Measurements from ENCODE around the gene EIF3K. TPM values are rescaled to one million over a fixed set of nuclear protein-coding genes. Genes with fewer than 3 reads are reported as not detected.
A peak's percentile ranks its signal among the peaks of the same experiment; 100 is the strongest.

The EIF3K gene
- total and polyA plus RNA-seq, 2 of the 13 experiments (the other 11 are each of a cell fraction or from before 2014, with no cell fraction given): 179 to 258 TPM

- 93% methylated on average over 16 of the region's 16 CpGs for WGBS (ENCODE audit: low lambda C conversion rate)
- Histone ChIP-seq H3K27ac (ENCODE audit: extremely low read length, insufficient read depth, low read length) (peak overlapping the region; percentile 12), H3K27me3 (ENCODE audit: control insufficient read depth in 1 of 2, insufficient read depth in 2 of 2, low read length in 2 of 2) (no peaks in the 10 kb centered on the region), H3K4me1 (ENCODE audit: insufficient read depth, low read length) (peaks cover 87% of the 10 kb centered on the region), H4K20me1 (ENCODE audit: insufficient read depth, low read length) (peaks cover 69% of the 10 kb centered on the region), H3K36me3 (replicated peaks in 1 of 2; ENCODE audit: control insufficient read depth in 1 of 2, insufficient read depth in 2 of 2, low read length in 2 of 2) (peaks cover 10 to 48% of the 10 kb centered on the region in 2 experiments; a peak in 4 of 5 replicates), H3K4me2 (ENCODE audit: low read depth, low read length) (no peak overlapping the region), H3K9me3 (ENCODE audit: low read length) (no peaks in the 10 kb centered on the region), H2AFZ (ENCODE audit: low read length) (no peak overlapping the region), H3K79me2 (ENCODE audit: insufficient read depth, low read length) (peaks cover 90% of the 10 kb centered on the region), H3K9ac (ENCODE audit: insufficient read depth, low read depth, low read length) (no peak overlapping the region), H3K4me3 (replicated peaks in 1 of 3; ENCODE audit: insufficient read depth in 1 of 3, low read depth in 2 of 3, low read length in 3 of 3) (no peak overlapping the region)
- FAIRE-seq (no peak), DNase-seq (ENCODE audit: low spot score) (no peak), ATAC-seq (no peak)
- TF ChIP-seq SRF (IDR thresholded peaks at IDR 0.05; ENCODE audit: low read depth, low read length) (0 out of 2 replicates have a peak, but pooled peaks have one; percentile 30), ZNF7 (CRISPR knock-in tag; IDR thresholded peaks at IDR 0.05) (no peak)
- in situ Hi-C loops (cut with HindIII; ENCODE audit: extremely low pct_ligation_motif_present, low pct_unique_long_range_greater_than_20kb): no loop called here
- CTCF ChIA-PET (ENCODE audit: low intra/inter-chr PET ratio, low total read pairs): no interaction called here
- BruUV-seq (replicated peaks): TSS peak; percentile 8
- POLR2A ChIA-PET: interaction anchor here (1.0 to 1.4 kb wide), 3 partner anchors 11 to 28 kb away, joined by 3 to 4 read pairs (median 4); no protein-coding TSS in a partner anchor
- intact Hi-C loops (cut with micrococcal nuclease; ENCODE audit: unreplicated experiment): loop anchor here (2.0 kb wide), 1 partner anchor 16 kb away; no protein-coding TSS in a partner anchor
Measured at GRCh38 chr19:38674388-38675171, 55.6 kb downstream of the EIF3K start.

GRCh38 chr19:38675611-38676010 lies 56.6 kb downstream of the EIF3K start:
- ATAC-seq (peak; percentile 55), DNase-seq (ENCODE audit: low spot score) (no peak), FAIRE-seq (peak; percentile 26)
- Histone ChIP-seq H3K79me2 (ENCODE audit: insufficient read depth, low read length) (peaks cover 91% of the 10 kb centered on the region), H3K27me3 (ENCODE audit: control insufficient read depth in 1 of 2, insufficient read depth in 2 of 2, low read length in 2 of 2) (no peaks in the 10 kb centered on the region), H3K4me2 (ENCODE audit: low read depth, low read length) (no peak overlapping the region), H3K9me3 (ENCODE audit: low read length) (no peaks in the 10 kb centered on the region), H4K20me1 (ENCODE audit: insufficient read depth, low read length) (peaks cover 64% of the 10 kb centered on the region), H3K4me1 (ENCODE audit: insufficient read depth, low read length) (peaks cover 87% of the 10 kb centered on the region), H3K27ac (ENCODE audit: extremely low read length, insufficient read depth, low read length) (peak overlapping the region; percentile 12), H3K36me3 (replicated peaks in 1 of 2; ENCODE audit: control insufficient read depth in 1 of 2, insufficient read depth in 2 of 2, low read length in 2 of 2) (peaks cover 10 to 52% of the 10 kb centered on the region in 2 experiments; a peak in 4 of 5 replicates), H3K4me3 (replicated peaks in 1 of 3; ENCODE audit: insufficient read depth in 1 of 3, low read depth in 2 of 3, low read length in 3 of 3) (no peak overlapping the region), H3K9ac (ENCODE audit: insufficient read depth, low read depth, low read length) (no peak overlapping the region), H2AFZ (ENCODE audit: low read length) (no peak overlapping the region)
- WGBS (ENCODE audit: low lambda C conversion rate): 100% methylated on average over 1 of the region's 5 CpGs
- ChIA-PET POLR2A (interaction anchor here (0.7 to 1.0 kb wide), 2 partner anchors 11 to 26 kb away, joined by 3 to 4 read pairs; no protein-coding TSS in a partner anchor), CTCF (ENCODE audit: low intra/inter-chr PET ratio, low total read pairs) (no interaction called here)
- in situ Hi-C loops (cut with HindIII; ENCODE audit: extremely low pct_ligation_motif_present, low pct_unique_long_range_greater_than_20kb) (no loop called here), intact Hi-C loops (cut with micrococcal nuclease; ENCODE audit: unreplicated experiment) (loop anchor here (2.0 kb wide), 1 partner anchor 17 kb away; no protein-coding TSS in a partner anchor)
- BruUV-seq (replicated peaks): no TSS peak
- no peak for TF ChIP-seq SP140L (CRISPR knock-in tag; IDR thresholded peaks at IDR 0.05; ENCODE audit: borderline replicate concordance)
- TF ChIP-seq ZNF614 (CRISPR knock-in tag; IDR thresholded peaks at IDR 0.05; ENCODE audit: borderline replicate concordance): 0 out of 2 replicates have a peak, but pooled peaks have one; percentile 28
- TF ChIP-seq ZBTB14 (CRISPR knock-in tag; IDR thresholded peaks at IDR 0.05): no peak
- TF ChIP-seq POGK (CRISPR knock-in tag; conservative IDR thresholded peaks at IDR 0.05): no peak
- no peak for TF ChIP-seq MAFK (conservative IDR thresholded peaks at IDR 0.05 in 1 of 2, IDR thresholded peaks at IDR 0.05 in 1 of 2; ENCODE audit: low read length in 2 of 2)
- TF ChIP-seq ZNF749 (CRISPR knock-in tag; IDR thresholded peaks at IDR 0.05; ENCODE audit: borderline replicate concordance): no peak
- TF ChIP-seq CTCF (CRISPR knock-in tag; IDR thresholded peaks at IDR 0.05): peak; percentile 40; the same call in 1 of the 2 replicates
- TF ChIP-seq JUND (CRISPR knock-in tag; IDR thresholded peaks at IDR 0.05): no peak
- TF ChIP-seq HOXA3 (CRISPR knock-in tag; IDR thresholded peaks at IDR 0.05): 0 out of 2 replicates have a peak, but pooled peaks have one; percentile 16

Measured in HepG2 (cell line).